GM19397 (cell line): ENCODE results near the gene PLXND1.

Experiments
- ATAC-seq: cut with Tn5 transposase; IDR thresholded peaks from one replicate; pipeline ENCODE4 v1.9.1; 2021; ENCODE audit warnings: mild to moderate bottlenecking, moderate library complexity; ENCODE audit not compliant: unreplicated experiment

PLXND1 gene

GRCh38 chr3:129587566-129588210 lies 18.8 kb downstream of the PLXND1 start:
- ATAC-seq, result no peak

DNA sequence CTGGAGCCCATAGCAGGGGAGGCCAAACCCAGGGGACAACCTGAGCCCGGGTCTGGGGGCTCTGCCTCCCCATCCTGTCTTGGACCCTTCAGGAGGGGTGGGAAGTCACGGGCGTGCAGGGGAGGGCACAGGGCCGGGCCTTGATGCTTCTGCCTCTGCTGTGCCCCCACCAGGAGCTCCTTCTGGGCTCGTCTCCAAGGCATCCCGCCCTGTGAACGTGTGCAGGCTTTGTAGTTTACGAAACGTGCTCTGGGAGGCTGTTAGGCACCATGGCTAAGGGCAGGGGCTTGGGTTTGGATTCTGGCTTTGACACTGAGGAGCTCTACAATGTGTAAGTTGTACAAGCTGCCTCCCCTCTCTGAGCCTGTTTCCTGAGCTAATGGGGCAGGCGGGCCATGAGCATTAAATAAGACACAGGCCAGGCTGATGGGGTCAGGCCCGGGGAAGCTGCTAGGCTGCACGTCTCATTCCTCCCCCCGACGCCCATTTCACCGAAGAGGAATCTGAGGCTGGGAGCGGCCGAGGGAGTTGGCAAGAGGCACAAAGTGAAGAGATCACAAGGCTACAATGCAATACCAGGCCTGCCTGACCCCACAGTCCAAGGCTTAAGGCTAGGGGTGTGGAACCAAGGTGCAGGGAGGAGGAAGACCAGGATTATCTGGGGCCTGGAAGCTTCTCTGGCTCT lies 19.6 kb downstream of the PLXND1 start:
- ATAC-seq, result no peak

DNA sequence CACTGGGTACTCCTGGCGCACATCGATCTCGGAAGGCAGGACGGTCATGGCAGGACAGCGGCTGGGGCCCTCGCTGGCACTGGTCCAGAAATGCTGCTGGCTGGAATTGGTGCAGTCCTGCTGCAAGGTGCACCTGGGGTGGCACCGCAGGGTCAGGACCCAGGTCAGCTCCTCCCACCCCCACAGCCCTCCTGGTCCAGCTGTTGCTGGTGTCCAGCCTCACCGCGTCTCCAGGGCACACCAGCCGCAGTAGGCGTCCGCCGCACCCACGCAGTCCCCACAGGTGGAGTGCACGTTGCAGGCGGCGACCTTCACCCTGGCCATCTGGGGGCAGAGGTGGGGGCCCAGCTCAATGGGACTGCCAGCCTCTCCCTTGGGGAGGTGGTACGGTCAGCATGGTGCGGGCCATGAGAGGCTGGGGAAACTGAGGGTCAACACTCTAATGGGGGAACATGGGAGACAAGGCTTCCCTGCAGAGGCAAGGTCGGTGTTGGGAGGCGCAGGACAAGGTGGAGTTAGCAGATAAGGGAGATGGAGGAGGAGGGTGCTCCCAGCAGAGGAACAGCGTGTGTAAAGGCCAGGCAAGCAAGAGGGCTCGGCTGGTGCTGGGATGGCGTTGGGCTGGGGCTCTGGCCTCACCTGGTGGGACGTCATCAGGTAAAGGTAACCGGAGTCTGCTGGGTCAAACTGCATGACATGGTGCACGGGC lies 20.4 kb downstream of the PLXND1 start:
- ATAC-seq, result no peak

GRCh38 chr3:129584631-129585030 lies 21.8 kb downstream of the PLXND1 start:
- ATAC-seq, result no peak

DNA sequence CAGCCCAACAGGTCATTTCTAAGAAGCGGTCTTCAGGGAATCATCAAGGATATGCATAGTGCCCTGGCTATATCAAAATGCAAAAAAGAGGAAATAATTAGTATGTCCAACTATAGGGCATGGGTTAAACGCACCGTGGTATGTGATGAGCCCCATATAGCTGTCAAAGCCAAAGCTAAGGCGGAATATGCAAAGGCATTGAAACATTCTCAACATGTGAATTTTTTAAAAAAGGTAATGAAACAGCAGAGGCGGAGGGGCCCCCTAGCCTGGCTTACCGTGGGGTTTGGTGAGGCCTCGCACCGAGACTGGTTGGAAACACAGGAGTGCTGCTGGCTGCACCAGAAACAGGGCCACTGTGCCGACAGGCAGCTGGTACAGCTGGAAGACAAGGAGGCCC lies 23.2 kb downstream of the PLXND1 start:
- no peak for ATAC-seq

DNA sequence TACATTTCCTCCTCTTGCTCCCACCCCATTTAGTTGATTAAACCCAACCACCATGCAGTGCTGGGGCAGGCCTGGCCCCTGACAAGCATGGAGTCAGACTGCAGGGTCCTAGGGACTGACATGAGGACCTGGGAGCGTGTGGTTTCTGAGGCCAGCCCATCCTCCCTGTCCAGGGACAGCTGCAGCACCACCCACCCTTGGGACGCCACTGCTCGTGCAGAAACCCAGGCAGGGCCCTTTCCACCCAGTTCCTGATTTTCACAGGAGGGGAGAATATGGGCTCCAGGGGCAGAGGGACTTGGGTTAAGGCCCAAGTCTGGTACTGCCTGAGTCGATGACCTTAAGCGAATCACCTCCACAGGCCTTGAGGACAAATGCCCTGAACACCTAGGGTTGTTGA lies 23.7 kb downstream of the PLXND1 start:
- ATAC-seq, result no peak

DNA sequence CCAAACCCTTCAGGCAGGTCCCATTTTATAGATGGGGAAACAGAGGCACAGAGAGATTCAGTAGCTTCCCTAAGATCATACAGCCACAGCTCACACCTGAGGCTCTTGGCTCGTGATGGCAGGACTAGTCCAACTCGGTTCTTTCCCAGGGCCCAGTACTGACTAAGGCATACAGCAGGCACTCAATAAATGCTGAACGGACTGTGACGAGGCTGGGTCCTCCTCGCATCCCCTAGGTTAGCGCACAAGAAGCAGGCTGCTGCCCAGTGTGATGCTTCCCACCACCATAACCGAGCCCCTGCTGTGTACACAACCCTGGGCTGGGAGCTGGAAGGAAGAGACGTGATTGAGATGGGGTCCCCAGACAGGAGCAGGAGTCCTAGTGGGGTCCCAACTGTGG lies 24.9 kb downstream of the PLXND1 start:
- ATAC-seq, result no peak

DNA sequence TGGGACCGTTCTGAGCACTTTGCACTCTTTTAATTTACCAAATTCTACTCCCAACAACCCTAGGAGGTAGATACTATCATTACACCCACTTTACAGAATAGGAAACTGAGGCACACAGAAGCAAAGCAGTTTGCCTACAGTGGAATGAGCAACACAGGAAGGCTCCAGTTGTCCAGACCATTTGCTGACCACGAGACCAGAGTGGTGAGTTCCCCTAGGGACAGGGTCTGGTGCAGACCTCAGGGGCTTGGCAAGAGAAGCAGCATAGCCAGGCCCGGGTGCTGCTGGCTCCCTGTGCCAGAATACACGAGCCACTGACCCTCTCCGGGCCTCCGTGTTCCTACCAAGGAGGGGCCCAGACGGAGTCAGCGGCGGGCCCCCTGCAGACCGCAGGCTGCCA lies 26.5 kb downstream of the PLXND1 start:
- ATAC-seq, result no peak

DNA sequence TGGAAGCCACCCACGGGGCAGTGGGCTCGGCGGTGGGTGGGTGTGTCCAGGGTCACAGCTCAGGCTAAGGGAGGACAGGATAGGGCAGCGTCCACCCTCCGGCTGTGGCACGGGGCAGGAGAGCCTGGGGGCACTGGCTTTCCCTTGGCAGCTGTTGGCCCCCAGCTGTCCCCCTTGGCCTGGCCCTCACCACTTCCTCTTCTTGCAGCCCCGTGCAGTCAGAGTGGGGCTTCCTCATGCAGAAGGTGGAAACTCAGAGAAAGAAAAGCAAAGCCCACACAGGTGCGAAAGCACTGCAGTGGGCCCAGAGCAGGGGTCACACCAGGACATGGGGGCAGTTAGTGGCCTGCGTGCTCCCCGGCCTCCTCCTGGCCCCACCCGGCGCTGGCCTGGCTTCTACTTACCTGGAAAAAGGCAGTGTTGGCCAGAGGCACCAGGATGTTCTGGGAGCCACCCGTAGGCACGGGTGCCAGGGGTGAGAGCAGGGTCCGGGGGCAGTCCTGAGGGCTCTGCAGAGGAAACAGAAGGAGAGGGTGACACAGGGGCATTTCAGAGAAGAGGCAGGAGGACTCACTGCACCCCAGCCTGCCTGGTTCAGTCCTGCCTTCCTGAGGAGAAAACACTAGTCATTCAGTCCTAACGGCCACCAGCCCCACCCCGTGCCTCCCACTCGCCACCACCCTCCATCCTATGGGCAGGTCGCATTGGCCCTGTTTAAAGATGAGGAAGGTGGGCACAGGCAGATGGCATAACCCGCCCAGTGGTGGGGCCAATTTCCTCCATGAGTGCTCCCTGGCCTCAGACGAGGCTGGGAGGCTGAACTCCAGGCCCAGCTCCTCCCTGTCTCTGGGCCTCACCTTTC lies 28.3 kb downstream of the PLXND1 start:
- peak; percentile 50 for ATAC-seq

DNA sequence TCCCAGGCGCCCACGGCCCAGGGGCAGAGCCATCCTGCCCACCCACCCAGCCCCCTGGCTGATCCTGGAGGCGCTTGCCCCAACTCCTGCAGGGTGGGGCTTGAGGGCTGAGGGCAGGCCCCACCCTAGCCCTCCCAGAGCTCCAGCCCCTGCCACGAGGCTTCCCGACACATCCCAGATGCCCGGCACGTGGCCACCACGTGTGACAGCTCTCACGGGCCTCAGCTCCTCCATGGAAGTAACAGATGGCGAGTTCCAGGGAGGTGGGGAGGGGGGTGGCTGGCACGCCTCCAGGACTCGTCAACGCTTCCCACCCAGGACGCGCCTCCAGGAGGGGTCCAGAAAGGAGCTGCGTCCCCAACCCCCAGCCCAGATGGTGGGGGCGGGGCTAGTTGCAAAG lies 29.1 kb downstream of the PLXND1 start:
- ATAC-seq, result no peak

- ATAC-seq, result peak; percentile 57
Measured at GRCh38 chr3:129576514-129577352, 29.7 kb downstream of the PLXND1 start.

DNA sequence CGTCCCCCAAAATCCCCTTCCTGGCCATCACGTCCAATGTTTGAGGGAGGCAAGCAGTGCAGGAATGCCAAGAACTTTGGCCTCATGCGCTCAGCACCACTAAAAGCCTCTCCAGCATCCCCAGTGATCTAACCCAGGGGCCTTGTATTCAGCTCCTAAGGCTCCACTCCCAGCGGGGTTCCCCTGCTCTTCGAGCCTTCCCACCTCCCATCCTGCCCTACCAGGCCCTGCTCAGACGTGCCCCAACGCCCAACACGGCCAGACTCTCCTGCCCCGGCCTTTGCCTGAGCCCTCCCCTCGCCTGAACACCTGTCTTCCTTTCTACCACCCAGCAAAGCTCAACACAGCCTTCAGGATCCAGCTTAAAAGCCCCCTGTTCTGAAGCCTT lies 30.5 kb downstream of the PLXND1 start:
- no peak for ATAC-seq

- no peak for ATAC-seq
Measured at GRCh38 chr3:129575233-129575996, 31.1 kb downstream of the PLXND1 start.

DNA sequence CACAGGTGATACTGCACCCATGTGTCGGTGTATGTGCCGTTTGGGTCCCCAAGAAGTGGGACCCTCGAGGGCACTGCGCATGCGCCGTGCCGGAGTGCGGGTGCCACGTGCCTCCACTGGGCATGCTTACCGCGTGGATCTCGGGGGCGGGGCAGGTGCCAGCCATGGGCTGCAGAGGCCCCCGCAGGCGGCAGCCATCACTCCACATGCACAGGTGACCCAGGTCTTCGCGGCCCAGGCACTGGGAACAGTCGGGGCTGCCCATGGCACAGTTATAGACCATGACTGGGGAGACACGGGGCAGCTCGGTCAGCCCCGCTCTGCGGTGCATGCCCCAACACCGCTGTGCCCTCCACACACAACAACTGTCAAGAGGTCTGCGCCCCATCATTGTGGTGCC lies 32.3 kb downstream of the PLXND1 start:
- no peak for ATAC-seq

DNA sequence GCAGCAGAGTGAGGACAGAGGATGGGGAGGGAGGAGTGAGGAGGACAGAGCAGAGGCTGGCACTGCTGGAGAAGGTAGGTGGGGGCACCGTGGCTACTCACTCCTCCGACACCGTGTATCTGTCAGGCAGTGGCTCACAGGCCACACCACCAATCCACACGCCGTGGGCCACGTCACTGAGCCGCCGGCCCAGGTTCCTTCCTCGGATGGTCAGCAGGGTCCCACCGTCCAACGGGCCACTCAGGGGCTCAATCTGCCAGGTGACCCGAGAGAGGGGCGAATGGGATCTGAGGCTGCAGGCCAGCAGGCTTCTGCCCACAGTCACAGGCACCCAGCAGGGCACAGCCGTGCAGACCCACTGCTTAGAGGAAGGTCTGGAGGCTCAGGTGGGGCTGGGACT lies 33.0 kb downstream of the PLXND1 start:
- ATAC-seq, result no peak

GRCh38 chr3:129572603-129573002 lies 33.9 kb downstream of the PLXND1 start:
- no peak for ATAC-seq

GRCh38 chr3:129571605-129572547 lies 34.6 kb downstream of the PLXND1 start:
- no peak for ATAC-seq

DNA sequence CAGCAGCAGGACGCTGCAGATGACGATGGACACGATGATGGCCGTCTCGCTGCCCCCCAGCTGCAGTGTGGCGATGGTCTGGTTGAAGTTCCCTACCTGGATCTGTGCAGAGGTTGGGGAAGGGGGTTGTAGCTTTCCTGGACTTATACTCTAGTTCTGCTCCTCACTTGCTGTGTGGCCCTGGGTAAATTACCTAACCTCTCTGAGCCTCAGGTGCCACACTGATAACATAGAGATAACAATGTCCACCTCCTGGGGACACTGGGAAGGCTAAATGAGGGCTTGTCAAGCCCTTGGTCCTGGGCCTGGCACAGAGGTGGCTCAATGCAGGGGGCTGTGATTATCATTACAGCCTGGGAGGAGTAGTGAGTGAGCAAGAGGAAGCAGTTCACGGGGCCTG lies 36.6 kb downstream of the PLXND1 start:
- ATAC-seq, result no peak

GRCh38 chr3:129567939-129568338 lies 38.5 kb downstream of the PLXND1 start:
- ATAC-seq, result no peak
